Activated CD8-positive, alpha-beta memory T cell treated with anti-CD3 and anti-CD28 coated beads for 36 hours (primary cell): ENCODE measurements around the gene POC1A. TPM values are rescaled to one million over a fixed set of nuclear protein-coding genes. Genes with fewer than 3 reads are reported as not detected.
"Not testable (repeated sequence)": the region's sequence is repeated elsewhere in the genome, so short reads cannot be mapped to it uniquely, and the experiment has no call there.

ENCODE experiments used
- CTCF ChIA-PET: fragments of 350-600 bp; sonication (Branson Sonifier 250); formaldehyde crosslinking; loops from one replicate; lab custom pipeline; 2021; ENCODE audit warnings: antibody characterized with exemption; lab: Charles Lee
- POLR2A ChIA-PET: fragments of 350-600 bp; sonication (Branson Sonifier 250); formaldehyde crosslinking; loops from one replicate; lab custom pipeline; 2021; ENCODE audit warnings: antibody characterized with exemption; lab: Charles Lee
- total RNA-seq, 2 experiments: library from RNA; stranded (reverse); gene quantifications; one replicate each; pipeline ENCODE4 v1.2.3, GENCODE V29; 2021

Gene POC1A
- total RNA-seq, 2 experiments from 2014 or later, result 24.5 to 27.4 TPM

DNA sequence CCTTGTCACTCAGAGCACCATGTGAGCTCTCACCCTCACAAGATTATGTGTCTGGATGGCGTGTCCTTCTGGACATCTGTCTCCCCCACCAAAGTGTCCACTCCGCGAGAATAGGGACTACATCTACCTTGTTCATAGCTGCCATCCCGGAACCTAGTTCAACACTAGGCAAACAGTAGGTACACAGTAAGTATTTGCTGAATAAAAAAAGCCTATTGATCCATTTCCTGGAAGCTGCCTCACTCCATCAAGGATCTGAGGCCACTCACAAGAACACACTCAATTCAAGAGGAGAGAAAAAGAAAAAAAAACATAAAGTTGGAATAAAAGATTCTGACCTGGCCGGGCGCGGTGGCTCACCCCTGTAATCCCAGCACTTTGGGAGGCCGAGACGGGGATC lies 32.5 kb upstream of the POC1A start:
- ChIA-PET POLR2A (no interaction called here), CTCF (interaction anchor here (1.5 kb wide), 1 partner anchor 23 kb away, joined by 3 read pairs; no protein-coding TSS in a partner anchor)

- POLR2A ChIA-PET, result no interaction called here
- CTCF ChIA-PET, result interaction anchor here (0.5 to 1.5 kb wide), 2 partner anchors 23 to 189 kb away, joined by 3 read pairs; no protein-coding TSS in a partner anchor
Observed at GRCh38 chr3:52185837-52186236, 31.6 kb upstream of the POC1A start.

GRCh38 chr3:52185311-52185710 lies 31.1 kb upstream of the POC1A start:
- CTCF ChIA-PET, result interaction anchor here (1.5 kb wide), 1 partner anchor 22 kb away, joined by 3 read pairs; no protein-coding TSS in a partner anchor
- POLR2A ChIA-PET, result no interaction called here

- ChIA-PET POLR2A (no interaction called here), CTCF (no interaction called here)
Observed at GRCh38 chr3:52184690-52185089, 30.5 kb upstream of the POC1A start.

DNA sequence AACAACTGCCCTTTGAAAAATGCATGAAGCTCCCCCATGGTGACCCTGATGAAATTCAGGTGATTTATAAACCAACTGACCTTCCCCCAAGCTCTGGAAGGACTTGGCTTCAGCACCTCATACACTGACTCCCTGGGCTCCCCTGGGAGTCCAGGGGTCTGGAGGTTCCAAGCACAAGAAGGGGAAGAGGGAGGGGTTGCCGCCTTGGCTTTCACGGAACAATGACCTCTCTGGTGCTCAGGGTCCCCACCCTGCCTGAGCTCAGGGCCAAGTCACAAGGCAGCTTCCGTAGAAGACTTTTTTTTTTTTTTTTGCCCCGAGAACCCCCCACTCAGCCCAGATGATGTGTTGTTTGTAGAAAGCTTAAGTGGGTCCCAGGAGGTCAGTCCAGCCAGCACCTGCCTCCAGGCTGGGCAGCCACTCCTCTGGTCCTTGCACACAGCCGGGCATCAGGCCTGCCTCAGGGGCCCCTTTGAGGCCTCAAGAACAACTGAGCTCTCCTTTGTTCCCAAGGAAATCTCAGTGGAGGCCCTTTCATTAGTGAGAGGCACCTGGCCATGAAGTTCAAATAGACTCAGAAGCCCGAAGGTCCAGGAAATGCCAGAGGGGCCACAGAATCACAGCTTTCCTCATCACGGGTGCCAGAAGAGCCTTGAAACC lies 29.7 kb upstream of the POC1A start:
- ChIA-PET CTCF (no interaction called here), POLR2A (no interaction called here)

- ChIA-PET CTCF (interaction anchor here (1.8 kb wide), 1 partner anchor 181 kb away, joined by 4 read pairs; no protein-coding TSS in a partner anchor), POLR2A (no interaction called here)
Observed at GRCh38 chr3:52182691-52183090, 28.5 kb upstream of the POC1A start.

- ChIA-PET POLR2A (no interaction called here), CTCF (interaction anchor here (1.8 kb wide), 1 partner anchor 180 kb away, joined by 4 read pairs; no protein-coding TSS in a partner anchor)
Observed at GRCh38 chr3:52182196-52182595, 28.0 kb upstream of the POC1A start.

GRCh38 chr3:52181543-52181942 lies 27.3 kb upstream of the POC1A start:
- ChIA-PET POLR2A (no interaction called here), CTCF (interaction anchor here (1.8 kb wide), 1 partner anchor 180 kb away, joined by 4 read pairs; no protein-coding TSS in a partner anchor)

DNA sequence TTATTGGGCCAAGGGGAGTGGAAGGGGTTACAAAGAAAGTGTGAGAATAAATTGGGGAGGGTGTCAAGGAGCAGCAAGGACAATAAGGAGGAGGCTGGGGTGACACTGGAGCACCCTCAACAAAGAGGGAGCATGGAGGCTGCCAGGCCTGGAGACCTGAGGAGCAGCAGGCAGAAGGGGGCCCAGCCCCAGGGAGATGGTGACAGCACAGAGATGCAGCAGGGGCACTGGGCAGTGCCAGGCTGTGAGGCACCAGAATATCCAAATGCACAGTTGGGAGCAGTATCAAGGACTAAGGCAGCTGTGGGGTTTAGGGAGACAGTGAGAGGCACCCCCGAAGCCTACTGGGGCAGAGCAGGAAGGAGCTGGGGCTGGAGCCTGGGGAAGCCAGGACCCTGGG lies 24.3 kb upstream of the POC1A start:
- POLR2A ChIA-PET, result no interaction called here
- CTCF ChIA-PET, result no interaction called here

- CTCF ChIA-PET, POLR2A ChIA-PET: not testable (repeated sequence)
Observed at GRCh38 chr3:52178126-52178525, 23.9 kb upstream of the POC1A start.

GRCh38 chr3:52177701-52178042 lies 23.4 kb upstream of the POC1A start:
- ChIA-PET CTCF (no interaction called here), POLR2A (no interaction called here)

DNA sequence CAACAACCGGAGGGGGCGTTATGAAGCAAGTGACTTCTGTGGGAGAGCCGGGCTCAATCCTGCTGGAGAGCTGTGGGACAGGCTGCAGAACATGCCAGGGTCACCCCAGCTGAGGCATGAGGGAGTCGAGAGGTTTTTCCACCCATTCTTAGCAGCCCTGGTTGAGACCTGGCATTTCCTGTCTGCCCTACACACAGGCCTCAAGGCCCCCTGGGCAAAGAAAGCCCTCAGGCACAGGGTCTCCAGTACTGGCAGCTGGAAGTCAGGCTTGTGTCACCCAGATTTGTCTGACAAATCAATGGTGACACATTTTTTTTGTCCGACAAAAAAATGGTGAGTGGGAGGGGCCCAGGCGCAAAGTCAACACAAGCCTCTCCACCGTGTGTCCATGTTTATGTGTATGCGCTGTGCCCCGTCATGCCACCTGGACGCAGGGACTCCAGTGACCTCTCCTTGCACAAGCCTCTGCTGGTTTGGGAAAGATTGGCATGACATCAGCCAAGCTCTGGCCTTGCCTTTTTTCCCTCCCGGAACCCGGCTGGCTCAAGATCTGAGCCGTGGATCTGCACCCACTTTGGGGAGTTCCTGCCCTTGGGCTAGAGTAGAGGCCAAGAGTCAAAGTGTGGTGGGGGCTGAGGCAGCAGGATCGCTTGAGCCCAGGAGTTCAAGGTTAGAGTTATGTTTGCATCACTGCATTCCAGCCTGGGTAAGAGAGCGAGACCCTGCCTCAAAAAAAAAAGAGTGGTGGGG lies 22.9 kb upstream of the POC1A start:
- POLR2A ChIA-PET, result no interaction called here
- CTCF ChIA-PET, result no interaction called here

DNA sequence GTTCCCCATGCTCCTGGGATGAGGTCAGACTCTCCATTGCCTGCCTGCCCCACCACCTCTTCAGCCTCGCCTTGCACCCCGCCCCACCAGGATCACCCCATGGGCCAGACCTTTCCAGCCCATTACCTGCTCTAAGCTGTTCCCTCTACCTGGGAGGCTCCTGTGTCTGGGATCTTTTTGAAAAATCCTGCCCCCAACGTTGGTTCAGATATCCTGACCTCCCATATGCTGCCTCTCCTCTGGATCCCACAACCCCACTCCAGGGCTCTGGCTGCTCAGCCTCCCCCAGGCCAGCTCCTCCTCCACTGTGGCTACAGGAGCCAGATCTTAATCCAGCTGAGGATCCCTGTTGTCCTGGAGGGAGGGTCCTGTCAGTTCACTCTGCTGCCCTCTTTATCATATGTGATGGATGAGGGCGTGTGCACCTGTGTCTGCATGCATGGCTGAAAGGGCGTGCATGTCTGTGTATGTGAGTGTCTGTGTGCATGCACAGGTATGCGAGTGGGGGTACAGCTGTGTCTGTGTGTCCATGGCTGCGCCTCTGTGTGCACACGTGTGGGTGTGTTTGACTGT lies 22.0 kb upstream of the POC1A start:
- POLR2A ChIA-PET, result no interaction called here
- CTCF ChIA-PET, result no interaction called here

DNA sequence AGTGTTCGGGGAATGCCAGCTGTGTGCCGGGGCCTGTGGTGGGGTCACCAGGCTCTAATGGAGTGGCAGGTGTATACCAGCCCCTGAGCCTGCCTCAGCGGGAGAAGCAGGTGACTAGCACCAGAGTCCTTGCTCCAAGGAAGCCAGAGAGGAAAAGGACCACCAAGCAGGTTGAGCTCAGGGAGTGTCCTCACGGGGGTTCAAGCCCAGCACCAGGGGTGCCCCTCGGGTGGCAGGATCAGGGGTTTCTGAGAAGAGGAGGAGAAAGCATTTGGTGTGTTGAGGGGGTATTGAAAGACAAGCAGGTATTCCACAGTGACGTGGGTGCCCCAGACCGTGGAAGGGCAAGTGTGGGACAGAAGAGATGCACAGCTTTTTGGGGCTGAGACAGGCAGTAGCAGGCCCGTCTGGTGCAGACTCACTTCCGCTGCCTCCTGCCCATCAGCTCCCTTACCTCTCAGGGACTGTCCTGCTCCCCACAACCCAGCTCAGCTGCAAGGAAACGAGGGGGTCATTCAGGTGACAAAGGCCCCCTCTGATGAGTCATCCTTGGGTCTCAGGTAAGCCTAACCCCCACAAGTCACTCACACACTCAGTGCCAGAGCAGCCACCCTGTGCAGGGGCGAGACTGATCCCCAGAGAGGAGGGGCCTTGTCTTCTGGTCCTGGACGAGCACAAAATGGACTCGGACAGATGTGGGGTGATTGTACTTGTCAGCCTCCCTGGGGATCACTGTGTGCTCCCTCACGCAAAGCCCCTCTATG lies 21.4 kb upstream of the POC1A start:
- POLR2A ChIA-PET, result no interaction called here
- CTCF ChIA-PET, result no interaction called here

- POLR2A ChIA-PET, result no interaction called here
- CTCF ChIA-PET, result no interaction called here
Observed at GRCh38 chr3:52174896-52175295, 20.7 kb upstream of the POC1A start.

DNA sequence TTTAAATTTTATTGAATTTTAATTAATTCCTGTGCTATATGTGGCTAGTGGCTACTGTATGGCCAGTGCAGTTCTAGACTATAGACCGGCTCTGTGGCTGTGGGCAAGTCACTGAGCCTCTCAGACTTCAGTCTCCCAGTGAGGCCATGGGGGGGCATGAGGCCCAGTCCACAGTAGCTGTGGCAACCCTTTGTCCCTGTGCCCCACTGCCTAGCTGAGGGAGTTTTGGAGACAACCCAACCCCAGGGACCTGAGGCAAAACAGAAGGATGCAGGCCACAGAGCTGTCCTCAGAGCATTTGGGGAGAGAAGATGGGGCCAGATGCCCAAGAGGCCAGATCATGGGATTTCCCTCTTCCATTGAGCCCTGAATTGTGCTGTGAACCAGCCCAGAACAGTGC lies 18.9 kb upstream of the POC1A start:
- POLR2A ChIA-PET, result no interaction called here
- CTCF ChIA-PET, result interaction anchor here (1.0 kb wide), 1 partner anchor 172 kb away, joined by 3 read pairs; no protein-coding TSS in a partner anchor

DNA sequence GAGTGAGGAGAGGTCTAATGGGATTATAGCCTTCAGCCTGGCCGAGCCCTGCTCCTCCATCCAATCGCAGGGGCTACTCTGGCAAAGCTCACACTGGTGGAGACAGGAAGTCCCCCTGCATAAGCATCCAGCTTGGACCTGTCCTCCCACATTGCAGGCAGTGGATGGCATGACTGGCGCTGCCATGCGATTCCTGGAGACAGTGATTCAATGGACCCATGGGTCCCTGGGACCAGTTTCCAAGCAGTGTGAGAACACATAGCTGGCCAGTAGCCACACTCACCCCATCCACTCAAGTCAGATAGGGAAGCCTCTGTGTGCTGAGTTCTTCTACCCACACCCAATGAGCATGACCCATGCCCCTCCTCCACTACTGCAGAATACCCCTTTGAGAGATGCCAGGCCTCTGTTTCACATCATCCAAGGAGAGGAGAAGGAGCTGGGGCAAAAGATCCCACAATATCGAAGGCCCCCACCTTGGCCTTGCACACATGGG lies 18.1 kb upstream of the POC1A start:
- POLR2A ChIA-PET, result no interaction called here

DNA sequence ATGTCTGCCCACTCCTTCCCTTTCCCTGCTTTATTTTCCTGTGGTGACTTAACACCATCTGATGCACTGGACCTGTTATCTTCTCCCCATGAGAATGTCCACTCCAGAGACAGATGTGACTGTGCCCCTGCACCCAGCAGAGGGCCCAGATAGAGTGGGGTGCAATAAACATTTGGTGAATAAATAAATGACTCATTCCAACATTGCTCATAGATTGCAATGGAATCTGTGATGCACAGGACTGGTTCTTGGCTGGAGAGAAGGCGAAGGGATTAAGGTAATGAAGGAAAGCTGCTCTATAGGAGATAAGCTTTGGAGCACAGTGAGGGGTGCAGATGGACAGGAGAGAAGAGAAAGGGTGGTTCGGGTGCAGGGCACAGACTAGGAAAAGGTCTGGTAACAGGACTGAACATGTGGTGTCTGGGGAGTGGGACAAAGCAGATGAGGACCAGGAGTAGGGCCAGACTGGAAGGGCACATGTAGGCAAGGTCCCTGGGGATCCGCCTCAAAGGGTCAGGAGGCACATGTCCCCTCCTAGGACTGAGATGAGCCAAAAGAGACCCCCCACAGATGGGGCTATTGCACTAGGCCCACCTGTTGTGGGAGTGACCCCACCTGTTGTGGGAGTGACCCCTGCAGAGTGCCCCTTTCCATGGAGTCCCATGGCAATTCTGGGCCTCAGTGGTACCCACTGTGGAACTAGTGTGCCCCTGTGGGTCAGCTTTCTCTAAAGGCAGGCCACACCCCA lies 17.5 kb upstream of the POC1A start:
- CTCF ChIA-PET, result no interaction called here
- POLR2A ChIA-PET, result no interaction called here

More for the DNA sequence above, 18.1 kb upstream of the POC1A start:
- CTCF ChIA-PET, result interaction anchor here (1.0 kb wide), 1 partner anchor 171 kb away, joined by 3 read pairs; no protein-coding TSS in a partner anchor

DNA sequence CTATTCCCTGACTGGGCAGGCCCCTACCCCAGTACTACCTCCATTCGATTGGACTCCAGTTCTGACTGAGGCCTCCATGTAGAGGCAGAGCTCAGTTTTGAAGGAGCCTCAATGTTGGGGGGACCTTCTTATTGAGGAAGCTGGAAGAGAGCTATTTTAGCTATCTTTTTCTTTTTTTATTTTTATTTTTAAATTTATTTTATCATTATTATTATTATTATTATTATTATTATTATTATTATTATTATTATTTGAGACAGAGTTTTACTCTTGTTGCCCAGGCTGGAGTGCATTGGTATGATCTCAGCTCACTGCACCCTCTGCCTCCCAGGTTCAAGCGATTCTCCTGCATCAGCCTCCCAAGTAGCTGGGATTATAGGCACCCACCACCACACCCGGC lies 16.0 kb upstream of the POC1A start:
- POLR2A ChIA-PET, result not testable (repeated sequence)
- CTCF ChIA-PET, result interaction anchor here (0.7 kb wide), 1 partner anchor 1724 kb away, joined by 4 read pairs; no protein-coding TSS in a partner anchor
